Activated T-helper 9 cell treated with anti-CD3 and anti-CD28 coated beads, Interleukin-2, amount 50 U/mL, for 16 hours (primary cell): ENCODE measurements around the gene LSM2.

Experiments
- DNase-seq: peaks from one replicate; pipeline ENCODE4 v3.0.0-alpha.2; 2020; ENCODE audit warnings: low read depth

Gene LSM2

GRCh38 chr6:31750411-31751022, 56.2 kb downstream of the LSM2 start:
- no peak for DNase-seq

DNA sequence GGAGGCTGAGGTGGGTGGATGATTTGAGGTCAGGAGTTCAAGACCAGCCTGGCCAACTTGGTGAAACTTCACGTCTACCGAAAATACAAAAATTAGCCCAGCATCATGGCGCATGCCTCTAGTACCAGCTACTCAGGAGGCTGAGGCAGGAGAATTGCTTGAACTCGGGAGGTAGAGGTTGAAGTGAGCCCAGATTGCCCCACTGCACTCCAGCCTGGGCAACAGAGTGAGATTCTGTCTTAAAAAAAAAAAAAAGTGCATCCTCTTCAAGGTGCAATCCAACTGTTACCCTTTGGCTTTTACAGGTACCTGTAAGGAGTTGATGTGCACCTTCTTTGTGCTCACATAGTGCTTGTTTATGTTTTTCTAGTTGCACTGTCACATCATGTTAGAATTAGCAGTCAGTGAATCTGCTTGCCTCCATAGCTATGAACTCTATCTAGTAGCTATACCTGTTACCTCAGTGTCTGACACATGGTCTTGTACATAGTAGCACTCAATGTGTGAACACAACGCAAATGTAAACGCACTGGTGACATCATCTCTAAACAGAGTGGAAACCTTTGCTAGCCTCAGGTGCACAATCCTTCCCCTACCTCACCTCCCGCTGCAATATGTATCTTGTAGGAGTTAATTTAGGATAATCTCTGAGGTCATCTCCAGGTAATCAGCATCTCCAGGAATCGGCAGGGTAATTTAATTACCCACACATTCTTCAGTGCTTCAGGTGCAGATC, 57.3 kb downstream of the LSM2 start:
- no peak for DNase-seq
